ENCODE data around the gene TTC13.
A peak's percentile ranks its signal among the peaks of the same experiment; 100 is the strongest.
"Not testable (repeated sequence)": the region's sequence is repeated elsewhere in the genome, so short reads cannot be mapped to it uniquely, and the experiment has no call there.

Gene TTC13

DNA sequence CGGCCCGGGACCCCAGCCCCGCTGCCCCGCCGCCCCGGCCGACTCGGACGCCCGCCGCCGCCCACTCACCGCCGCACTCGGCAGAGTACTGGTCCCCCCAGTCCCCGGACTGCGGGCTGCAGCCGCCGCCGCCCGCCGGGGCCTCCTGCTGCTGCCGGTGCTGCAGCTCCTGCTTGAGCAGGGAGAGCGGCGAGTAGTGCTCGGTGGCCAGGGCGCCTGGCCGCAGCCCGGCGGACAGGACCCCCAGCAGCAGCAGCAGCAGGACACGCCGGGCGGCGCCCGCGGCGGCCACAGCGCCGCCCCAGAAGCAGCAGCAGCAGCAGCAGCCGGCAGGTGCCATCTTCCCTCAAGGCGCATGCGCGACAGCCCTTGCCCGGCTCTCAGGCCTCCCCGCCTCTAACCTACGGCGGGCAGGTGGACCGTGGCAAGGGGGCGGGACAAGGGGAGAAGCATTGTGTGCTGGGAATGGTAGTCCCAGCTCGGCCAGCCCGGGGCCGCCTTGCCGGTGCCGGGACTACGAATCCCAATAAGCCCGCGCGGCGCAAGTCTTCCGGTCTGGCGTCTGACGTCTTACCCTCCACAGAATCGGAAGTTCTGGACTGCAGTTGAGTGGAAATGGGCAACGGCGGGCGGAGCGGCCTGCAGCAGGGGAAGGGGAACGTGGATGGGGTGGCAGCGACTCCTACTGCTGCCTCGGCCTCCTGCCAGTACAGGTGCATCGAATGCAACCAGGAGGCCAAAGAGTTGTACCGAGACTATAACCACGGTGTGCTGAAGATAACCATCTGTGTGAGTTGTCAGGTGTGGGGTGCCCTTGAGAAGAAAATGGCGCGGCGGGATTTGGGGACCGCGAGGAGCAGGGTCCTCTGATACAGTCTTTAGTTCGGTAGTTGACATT is at the start of gene TTC13, which contains the start of gene ARV1:
TSS of gene TTC13 (minus strand) at position 371 of the 898 bp plus-strand sequence. CDS start at position 340, 31 bp downstream.
TSS of gene ARV1 (plus strand) at position 604 of the 898 bp plus-strand sequence. CDS start at position 616, 12 bp downstream.
- DNase-seq (peak; percentile 99), ATAC-seq (replicated peaks) (peak; percentile 92 to 94)
- Mint-ChIP-seq H3K27ac (peak within 1 kb of the TSS; percentile 99), H3K4me1 (peaks cover 19 to 25% of the 10 kb centered on the region in 2 donors), H3K36me3 (peaks cover 14 to 31% of the 10 kb centered on the region in 2 donors), H3K4me3 (peak within 1 kb of the TSS; percentile 96 to 100), H3K27me3 (no peaks in the 10 kb centered on the region), H3K9me3 (no peaks in the 10 kb centered on the region)

GRCh38 chr1:231027971-231028370 is 49.3 kb upstream of the TTC13 start:
- Mint-ChIP-seq H3K9me3 (no peaks in the 10 kb centered on the region), H3K27ac (no peak overlapping the region), H3K4me3 (no peak overlapping the region), H3K4me1 (peaks cover 6 to 11% of the 10 kb centered on the region in 2 donors), H3K27me3 (peaks cover 9% of the 10 kb centered on the region in 2 donors), H3K36me3 (peaks cover 4% of the 10 kb centered on the region in 2 donors)
- ATAC-seq (replicated peaks) = no peak
- no peak for DNase-seq

- ATAC-seq (replicated peaks) (no peak), DNase-seq (no peak)
- Mint-ChIP-seq H3K36me3 (peaks cover 0 to 4% of the 10 kb centered on the region in 2 donors), H3K4me1 (peaks cover 5 to 8% of the 10 kb centered on the region in 2 donors), H3K4me3 (no peak overlapping the region), H3K9me3 (no peaks in the 10 kb centered on the region), H3K27ac (no peak overlapping the region), H3K27me3 (peaks cover 5 to 6% of the 10 kb centered on the region in 2 donors)
Observed at GRCh38 chr1:231027136-231027925, 48.7 kb upstream of the TTC13 start.

DNA sequence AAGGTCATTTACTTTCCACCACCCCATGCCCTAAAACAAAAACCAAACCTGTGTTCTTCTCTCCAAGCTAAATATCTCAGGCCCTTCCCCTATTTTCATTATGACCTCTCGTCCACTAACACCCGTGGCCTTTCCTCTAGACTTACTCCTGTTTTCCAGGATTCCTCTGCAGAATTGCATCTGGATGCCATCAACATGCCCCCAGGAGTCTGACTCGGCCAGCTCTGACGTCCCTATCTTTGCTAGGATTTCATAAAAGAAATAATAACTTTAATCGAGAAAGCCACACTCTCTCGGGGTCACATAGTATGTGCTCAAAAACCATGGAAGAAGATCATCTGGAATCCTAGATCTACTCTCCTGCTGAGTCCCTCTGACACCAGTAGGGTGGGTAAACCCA is 47.9 kb upstream of the TTC13 start:
- Mint-ChIP-seq H3K27ac (no peak overlapping the region), H3K4me1 (peaks cover 5 to 8% of the 10 kb centered on the region in 2 donors), H3K4me3 (no peak overlapping the region), H3K9me3 (no peaks in the 10 kb centered on the region), H3K27me3 (peaks cover 5 to 6% of the 10 kb centered on the region in 2 donors), H3K36me3 (peaks cover 0 to 4% of the 10 kb centered on the region in 2 donors)
- DNase-seq = no peak
- no peak for ATAC-seq (replicated peaks)

GRCh38 chr1:231023150-231023549 is 44.5 kb upstream of the TTC13 start:
- Mint-ChIP-seq H3K27ac (no peak overlapping the region), H3K27me3 (peaks cover 0 to 6% of the 10 kb centered on the region in 2 donors), H3K36me3 (peaks cover 3 to 6% of the 10 kb centered on the region in 2 donors), H3K4me3 (no peak overlapping the region), H3K9me3 (no peaks in the 10 kb centered on the region), H3K4me1 (peaks cover 8 to 9% of the 10 kb centered on the region in 2 donors)
- no peak for DNase-seq
- ATAC-seq (replicated peaks) = no peak

GRCh38 chr1:231022543-231022942 is 43.9 kb upstream of the TTC13 start:
- H3K9me3 Mint-ChIP-seq; H3K27me3 Mint-ChIP-seq; H3K4me1 Mint-ChIP-seq; ATAC-seq (replicated peaks); H3K36me3 Mint-ChIP-seq; H3K27ac Mint-ChIP-seq; H3K4me3 Mint-ChIP-seq; DNase-seq: not testable (repeated sequence)

GRCh38 chr1:231021540-231022031 is 42.9 kb upstream of the TTC13 start:
- ATAC-seq (replicated peaks) (no peak), DNase-seq (no peak)
- Mint-ChIP-seq H3K36me3 (peaks cover 4 to 5% of the 10 kb centered on the region in 2 donors), H3K27me3 (no peaks in the 10 kb centered on the region), H3K9me3 (no peaks in the 10 kb centered on the region), H3K4me1 (peaks cover 7 to 9% of the 10 kb centered on the region in 2 donors), H3K4me3 (no peak overlapping the region), H3K27ac (no peak overlapping the region)

GRCh38 chr1:231020816-231021215 is 42.2 kb upstream of the TTC13 start:
- Mint-ChIP-seq H3K27ac (peak overlapping the region; percentile 0), H3K9me3 (no peaks in the 10 kb centered on the region), H3K4me1 (peaks cover 7 to 9% of the 10 kb centered on the region in 2 donors), H3K4me3 (no peak overlapping the region), H3K36me3 (peaks cover 4 to 5% of the 10 kb centered on the region in 2 donors), H3K27me3 (no peaks in the 10 kb centered on the region)
- ATAC-seq (replicated peaks) = peak in 1 of 2 donors; percentile 25
- DNase-seq = no peak

- peaks cover 7 to 9% of the 10 kb centered on the region in 2 donors for H3K4me1 Mint-ChIP-seq
- ATAC-seq (replicated peaks) (peak; percentile 70 to 76), DNase-seq (no peak)
- peak overlapping the region; percentile 0 for H3K27ac Mint-ChIP-seq
- peak overlapping the region; percentile 64 to 71 for H3K4me3 Mint-ChIP-seq
- H3K36me3 Mint-ChIP-seq = peaks cover 4 to 5% of the 10 kb centered on the region in 2 donors
- H3K9me3 Mint-ChIP-seq = no peaks in the 10 kb centered on the region
- no peaks in the 10 kb centered on the region for H3K27me3 Mint-ChIP-seq
Observed at GRCh38 chr1:231020139-231020601, 41.5 kb upstream of the TTC13 start.

DNA sequence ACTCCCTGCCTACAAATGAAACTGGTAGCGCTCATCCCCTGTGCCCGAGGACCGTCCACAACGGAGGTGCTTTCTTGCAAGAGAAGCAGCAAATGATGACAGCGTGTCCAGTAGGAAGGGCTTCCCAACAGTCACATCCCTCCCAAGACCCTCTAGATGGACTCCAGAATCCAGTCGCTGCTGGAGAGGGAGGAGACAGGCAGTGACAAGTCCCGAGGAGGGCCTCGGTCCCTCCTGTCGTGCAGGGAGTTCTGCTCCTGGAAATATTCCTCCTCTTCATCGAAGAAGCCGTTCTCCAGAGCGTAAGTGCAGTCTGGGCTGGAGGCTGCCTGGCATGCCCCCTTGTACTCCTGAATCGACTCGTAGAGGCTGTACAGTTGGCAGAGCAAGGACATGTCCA is 41.0 kb upstream of the TTC13 start:
- peak overlapping the region; percentile 56 for H3K27ac Mint-ChIP-seq
- H3K36me3 Mint-ChIP-seq = peaks cover 4 to 5% of the 10 kb centered on the region in 2 donors
- peak overlapping the region in 1 of 2 donors; percentile 71 for H3K4me3 Mint-ChIP-seq
- H3K4me1 Mint-ChIP-seq = peaks cover 7 to 9% of the 10 kb centered on the region in 2 donors
- no peaks in the 10 kb centered on the region for H3K9me3 Mint-ChIP-seq
- no peak for DNase-seq
- ATAC-seq (replicated peaks) = no peak
- no peaks in the 10 kb centered on the region for H3K27me3 Mint-ChIP-seq

GRCh38 chr1:231016966-231017365 is 38.3 kb upstream of the TTC13 start:
- Mint-ChIP-seq H3K27ac (no peak overlapping the region), H3K4me1 (peaks cover 7 to 9% of the 10 kb centered on the region in 2 donors), H3K9me3 (no peaks in the 10 kb centered on the region), H3K27me3 (no peaks in the 10 kb centered on the region), H3K4me3 (no peak overlapping the region), H3K36me3 (peaks cover 4 to 5% of the 10 kb centered on the region in 2 donors)
- no peak for DNase-seq
- ATAC-seq (replicated peaks) = no peak

- Mint-ChIP-seq H3K36me3 (peaks cover 4 to 5% of the 10 kb centered on the region in 2 donors), H3K4me1 (peaks cover 7 to 9% of the 10 kb centered on the region in 2 donors), H3K9me3 (no peaks in the 10 kb centered on the region), H3K27ac (no peak overlapping the region), H3K4me3 (no peak overlapping the region), H3K27me3 (no peaks in the 10 kb centered on the region)
- DNase-seq = no peak
- ATAC-seq (replicated peaks) = no peak
Observed at GRCh38 chr1:231016234-231016633, 37.6 kb upstream of the TTC13 start.

- ATAC-seq (replicated peaks) = no peak
Observed at GRCh38 chr1:231013391-231014015, 34.8 kb upstream of the TTC13 start.

More at GRCh38 chr1:231013391-231014015, 34.8 kb upstream of the TTC13 start:
- Mint-ChIP-seq H3K4me3 (no peak overlapping the region), H3K27ac (no peak overlapping the region), H3K36me3 (peaks cover 4 to 5% of the 10 kb centered on the region in 2 donors), H3K9me3 (no peaks in the 10 kb centered on the region), H3K27me3 (no peaks in the 10 kb centered on the region), H3K4me1 (peaks cover 0 to 3% of the 10 kb centered on the region in 2 donors)
- DNase-seq = no peak
